ACC112 (cell line): Measurements from ENCODE around the gene SPATC1L.

Experiments
- H2AFZ ChIP-seq: fragments of 200-600 bp; sonication (generic); one replicate; pipeline ENCODE4 v1.6.0; 2017; ENCODE audit warnings: antibody characterized with exemption, low read length; ENCODE audit not compliant: unreplicated experiment
- H3K27ac ChIP-seq: fragments of 200-600 bp; sonication (generic); 2 replicates; pipeline ENCODE4 v1.5.1; 2014; ENCODE audit warnings: low read depth, mild to moderate bottlenecking, antibody characterized with exemption, low read length, moderate library complexity
- H3K27me3 ChIP-seq: fragments of 200-600 bp; sonication (generic); 2 replicates; pipeline ENCODE4 v1.6.1; 2014; ENCODE audit warnings: mild to moderate bottlenecking, antibody characterized with exemption, low read length, moderate library complexity, mixed read lengths; ENCODE audit not compliant: insufficient read depth
- H3K36me3 ChIP-seq: fragments of 200-600 bp; sonication (generic); 2 replicates; pipeline ENCODE4 v1.6.1; 2016; ENCODE audit warnings: mild to moderate bottlenecking, antibody characterized with exemption, low read length, moderate library complexity, mixed read lengths; ENCODE audit not compliant: insufficient read depth
- H3K4me1 ChIP-seq: fragments of 200-600 bp; sonication (generic); one replicate; pipeline ENCODE4 v1.6.1; 2016; ENCODE audit warnings: low read length, mixed read lengths; ENCODE audit not compliant: insufficient read depth, unreplicated experiment, control insufficient read depth
- H3K4me3 ChIP-seq: fragments of 200-600 bp; sonication (generic); 2 replicates; pipeline ENCODE4 v1.5.1; 2014; ENCODE audit warnings: mild to moderate bottlenecking, low read depth, low read length
- H3K79me2 ChIP-seq: fragments of 200-600 bp; sonication (generic); one replicate; pipeline ENCODE4 v1.6.0; 2016; ENCODE audit warnings: low read length; ENCODE audit not compliant: control insufficient read depth, unreplicated experiment, insufficient read depth

The SPATC1L gene

DNA sequence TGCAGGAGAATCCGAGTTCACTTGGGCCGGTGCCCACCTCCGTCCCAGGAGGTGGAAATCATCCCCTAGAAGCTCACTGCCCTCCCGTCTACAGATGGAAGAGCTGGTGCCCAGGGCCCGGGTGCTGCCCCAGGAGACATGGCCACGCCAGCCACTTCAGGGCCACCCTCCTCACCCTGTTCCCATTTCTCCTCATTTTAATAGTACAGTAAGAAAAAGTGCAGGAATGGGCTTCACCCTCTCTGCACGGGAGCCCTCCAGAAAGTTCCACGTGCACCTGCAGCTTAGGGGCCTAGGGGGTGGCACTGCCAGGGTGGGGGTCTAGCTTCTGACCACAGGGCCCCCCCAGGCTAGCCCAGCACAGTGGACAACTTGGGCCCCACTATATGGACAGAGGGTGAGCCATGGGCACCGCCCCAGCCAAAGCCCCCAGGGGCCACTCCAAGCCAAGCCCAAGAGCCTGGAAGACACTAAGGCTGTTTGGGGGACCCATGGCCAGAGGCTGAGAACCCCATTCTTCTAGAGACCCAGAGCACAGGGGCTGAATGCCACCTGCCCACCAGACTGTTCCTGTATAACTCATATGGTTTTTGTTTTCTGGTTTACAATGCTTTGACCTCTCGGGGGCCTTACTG, 25.5 kb downstream of the SPATC1L start:
- Histone ChIP-seq H3K79me2 (no peaks in the 10 kb centered on the region), H3K27ac (no peak overlapping the region), H2AFZ (no peak overlapping the region), H3K36me3 (peaks cover 4% of the 10 kb centered on the region; the same call in 1 of the 2 replicates), H3K27me3 (no peaks in the 10 kb centered on the region), H3K4me1 (no peaks in the 10 kb centered on the region), H3K4me3 (no peak overlapping the region)

DNA sequence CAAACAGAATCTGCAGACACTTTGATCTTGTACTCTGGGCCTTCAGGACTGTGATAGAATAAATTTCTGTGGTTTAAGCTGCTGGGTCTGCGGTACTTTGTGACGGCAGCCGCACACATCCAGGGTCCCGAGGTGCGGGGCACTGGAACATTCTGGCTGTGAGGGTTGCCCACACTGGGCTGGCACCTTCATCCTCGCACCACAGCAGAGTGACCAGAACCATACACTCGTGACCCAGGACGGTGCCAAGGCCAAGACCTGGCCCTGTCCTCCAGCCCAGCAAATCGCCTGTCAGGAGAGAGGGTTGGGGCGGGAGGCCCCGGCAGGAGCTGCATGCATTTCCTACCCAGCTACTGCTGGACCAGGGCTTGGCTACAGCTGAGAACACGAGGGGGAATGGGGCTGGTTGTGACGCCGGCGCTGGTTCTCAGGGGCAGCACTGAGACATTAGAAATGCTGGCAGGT, 26.2 kb downstream of the SPATC1L start:
- H3K27ac ChIP-seq = no peak overlapping the region
- peaks cover 4% of the 10 kb centered on the region; the same call in 1 of the 2 replicates for H3K36me3 ChIP-seq
- no peaks in the 10 kb centered on the region for H3K27me3 ChIP-seq
- H2AFZ ChIP-seq = no peak overlapping the region
- peaks cover 6% of the 10 kb centered on the region for H3K4me1 ChIP-seq
- H3K79me2 ChIP-seq = no peaks in the 10 kb centered on the region
- no peak overlapping the region for H3K4me3 ChIP-seq

DNA sequence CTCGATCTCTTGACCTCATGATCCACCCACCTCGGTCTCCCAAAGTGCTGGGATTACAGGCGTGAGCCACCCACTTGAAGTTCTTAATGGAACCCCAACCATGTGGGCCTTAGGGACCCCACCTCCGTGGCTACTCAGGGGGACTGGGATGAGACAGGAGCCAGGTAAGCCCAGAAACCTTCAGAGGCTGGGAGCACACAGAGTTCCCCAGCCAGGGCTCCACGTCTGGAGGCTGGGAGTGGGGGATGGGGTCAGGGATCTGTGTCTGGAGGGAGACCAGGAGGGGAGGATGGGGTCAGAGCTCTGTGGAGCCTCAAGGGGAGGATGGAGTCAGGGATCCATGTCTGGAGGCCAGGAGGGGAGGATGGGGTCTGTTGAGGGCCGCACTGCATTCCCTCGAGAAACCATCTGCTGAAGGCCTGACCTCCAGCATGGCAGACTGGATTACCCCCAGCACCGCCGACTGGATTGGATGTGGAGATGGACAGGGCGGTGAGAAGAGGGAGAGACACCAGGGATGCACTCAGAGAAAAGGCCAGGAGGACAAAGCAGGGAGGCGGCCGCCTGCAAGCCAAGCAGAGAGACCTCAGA, 26.8 kb downstream of the SPATC1L start:
- peaks cover 10% of the 10 kb centered on the region for H3K4me1 ChIP-seq
- no peak overlapping the region for H3K27ac ChIP-seq
- H3K4me3 ChIP-seq = no peak overlapping the region
- no peaks in the 10 kb centered on the region for H3K27me3 ChIP-seq
- H3K36me3 ChIP-seq = peaks cover 4% of the 10 kb centered on the region; the same call in 1 of the 2 replicates
- no peaks in the 10 kb centered on the region for H3K79me2 ChIP-seq
- H2AFZ ChIP-seq = no peak overlapping the region

DNA sequence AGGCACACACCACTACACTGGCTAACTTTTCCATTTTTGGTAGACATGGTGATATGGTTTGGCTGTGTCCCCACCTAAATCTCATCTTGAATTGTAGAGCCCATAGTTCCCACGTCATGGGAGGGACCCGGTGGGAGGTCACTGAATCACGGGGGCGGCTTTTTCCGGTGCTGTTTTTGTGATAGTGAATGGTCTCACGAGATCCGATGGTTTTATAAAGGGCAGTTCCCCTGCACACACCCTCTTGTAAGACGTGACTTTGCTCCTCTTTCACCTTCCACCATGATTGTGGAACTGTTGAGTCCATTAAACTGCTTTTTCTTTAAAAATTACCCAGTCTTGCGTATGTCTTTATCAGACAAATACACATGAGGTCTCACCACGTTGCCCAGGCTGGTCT, 27.6 kb downstream of the SPATC1L start:
- Histone ChIP-seq H2AFZ (no peak overlapping the region), H3K36me3 (peaks cover 4% of the 10 kb centered on the region; the same call in 1 of the 2 replicates), H3K4me3 (no peak overlapping the region), H3K79me2 (no peaks in the 10 kb centered on the region), H3K4me1 (peaks cover 10% of the 10 kb centered on the region), H3K27me3 (no peaks in the 10 kb centered on the region), H3K27ac (no peak overlapping the region)

DNA sequence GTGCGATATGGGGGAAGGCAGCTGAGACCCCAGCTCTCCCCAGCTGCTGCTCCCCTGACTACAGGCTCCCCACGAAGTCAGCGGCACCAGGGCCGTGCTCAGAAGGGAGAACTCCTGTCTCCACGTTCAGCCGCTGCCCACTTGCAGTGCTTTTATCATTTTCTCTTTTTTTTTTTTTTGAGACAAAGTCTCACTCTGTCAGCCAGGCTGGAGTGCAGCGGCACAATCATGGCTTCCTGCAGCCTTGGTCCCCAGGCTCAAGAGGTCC, 27.9 kb downstream of the SPATC1L start:
- no peaks in the 10 kb centered on the region for H3K79me2 ChIP-seq
- no peaks in the 10 kb centered on the region for H3K27me3 ChIP-seq
- H3K4me3 ChIP-seq = no peak overlapping the region
- peaks cover 10% of the 10 kb centered on the region for H3K4me1 ChIP-seq
- H2AFZ ChIP-seq = no peak overlapping the region
- H3K36me3 ChIP-seq = peaks cover 4% of the 10 kb centered on the region; the same call in 1 of the 2 replicates
- H3K27ac ChIP-seq = no peak overlapping the region

DNA sequence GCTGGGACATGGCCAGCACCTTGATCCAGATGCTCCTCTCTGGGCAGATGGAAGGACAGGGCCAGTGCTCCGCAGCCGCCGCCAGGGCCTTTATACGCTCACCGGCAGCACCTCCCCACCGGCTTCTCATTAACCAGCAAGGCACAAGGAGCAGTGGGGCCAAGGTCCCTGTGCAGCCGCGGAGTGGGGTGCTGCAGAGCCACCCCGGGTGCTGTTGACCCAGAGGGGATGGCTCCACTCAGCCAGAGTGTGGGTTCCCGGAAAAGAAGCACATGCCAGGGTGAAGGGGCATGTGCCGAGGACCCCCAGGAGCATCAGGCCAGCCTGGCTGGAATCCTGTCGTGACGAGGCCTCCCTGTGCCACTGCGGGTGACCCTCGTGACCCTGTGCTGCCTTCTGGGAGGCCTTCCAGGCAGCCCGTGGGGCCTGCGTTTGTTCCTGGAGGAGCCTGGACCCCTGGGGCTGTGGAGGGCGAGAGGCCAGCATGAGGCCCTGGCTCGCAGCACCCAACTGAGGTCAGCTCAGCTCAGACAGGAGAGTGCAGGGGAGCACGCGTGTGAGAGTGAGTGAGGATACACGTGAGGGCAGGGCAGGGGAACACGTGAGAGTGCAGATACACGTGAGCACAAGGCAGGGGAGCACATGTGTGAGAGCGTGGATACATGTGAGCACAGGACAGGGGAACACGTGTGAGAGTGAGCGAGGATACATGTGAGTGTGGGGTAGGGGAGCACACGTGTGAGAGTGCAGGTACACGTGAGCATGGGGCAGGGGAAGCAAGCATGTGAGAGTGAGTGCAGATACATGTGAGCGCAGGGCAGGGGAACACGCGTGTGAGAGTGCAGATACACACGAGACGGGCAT, 28.5 kb downstream of the SPATC1L start, which contains the start of gene FTCD:
FTCD (minus strand) TSS at position 66 of the 864 bp plus-strand sequence; CDS start at position 10, 56 bp downstream.
- Histone ChIP-seq H2AFZ (no peak within 1 kb of the TSS), H3K4me3 (no peak within 1 kb of the TSS), H3K36me3 (no peaks in the 10 kb centered on the region), H3K4me1 (peaks cover 10% of the 10 kb centered on the region), H3K79me2 (no peaks in the 10 kb centered on the region), H3K27me3 (no peaks in the 10 kb centered on the region), H3K27ac (no peak within 1 kb of the TSS)

DNA sequence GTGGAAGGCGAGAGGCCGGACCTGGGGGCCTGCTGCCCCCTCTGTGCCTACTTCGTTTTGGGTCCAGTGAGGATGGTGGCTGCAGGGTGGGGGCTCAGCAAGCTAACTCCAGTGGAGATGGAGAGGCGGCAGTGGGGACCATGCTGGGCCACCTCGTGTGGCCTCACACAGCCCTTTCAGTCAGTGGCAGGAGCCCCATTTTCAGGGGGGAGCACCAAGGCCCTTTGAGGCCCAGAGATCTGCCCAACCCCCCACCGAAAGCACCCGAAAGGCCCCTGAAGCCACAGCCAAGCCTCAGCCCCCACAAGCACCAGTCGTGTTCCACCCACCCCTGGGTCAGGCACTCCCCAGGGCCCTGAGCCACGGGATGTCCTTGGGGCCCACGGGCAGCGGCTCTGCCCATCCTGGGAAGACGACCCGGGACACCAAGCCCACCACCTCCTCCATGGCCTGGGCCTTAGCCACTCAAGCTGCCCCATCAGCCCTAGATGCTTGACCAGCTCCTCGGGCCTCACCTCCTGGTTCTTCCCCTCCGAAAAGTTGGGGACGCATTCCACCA, 29.2 kb downstream of the SPATC1L start:
- Histone ChIP-seq H2AFZ (no peak overlapping the region), H3K79me2 (no peaks in the 10 kb centered on the region), H3K27ac (no peak overlapping the region), H3K36me3 (no peaks in the 10 kb centered on the region), H3K27me3 (no peaks in the 10 kb centered on the region), H3K4me3 (no peak overlapping the region), H3K4me1 (peaks cover 10% of the 10 kb centered on the region)

DNA sequence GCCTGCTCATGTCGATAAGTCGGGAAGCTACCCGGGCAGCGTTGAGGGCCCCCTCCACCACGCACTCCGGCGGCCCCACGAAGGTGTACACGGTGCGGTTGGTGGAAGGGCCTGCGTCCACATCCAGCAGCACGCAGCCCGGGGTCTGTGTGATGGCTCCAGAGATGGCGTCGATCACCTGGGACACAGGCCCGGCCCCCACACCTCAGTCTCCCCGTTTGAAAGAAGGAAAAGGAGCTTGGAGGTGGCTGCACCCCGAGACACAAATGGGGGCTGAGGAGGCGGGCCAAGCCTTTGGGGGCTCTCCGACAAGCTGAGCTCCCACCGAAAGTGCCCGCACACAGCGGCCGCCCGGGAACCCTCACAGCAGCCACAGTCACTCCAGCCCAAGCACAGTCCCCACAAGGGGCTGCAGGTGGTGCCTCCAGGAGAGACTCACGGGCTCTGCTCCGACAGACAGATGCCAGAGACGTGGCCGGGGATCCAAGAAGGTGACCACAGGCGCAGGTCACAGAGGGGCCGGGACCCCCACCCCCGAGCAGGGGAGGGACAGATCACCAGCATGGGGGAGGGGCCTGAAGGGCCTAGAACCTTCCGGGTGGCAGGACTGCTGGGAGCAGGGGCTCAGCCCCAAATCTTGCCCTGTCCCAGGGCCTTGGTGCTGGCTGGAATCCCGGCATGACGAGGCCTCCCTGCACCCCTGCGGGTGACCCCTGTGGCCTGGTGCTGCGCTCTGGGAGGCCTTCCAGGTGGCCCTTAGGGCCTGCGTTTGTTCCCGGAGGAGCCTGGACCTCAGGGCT, 29.9 kb downstream of the SPATC1L start:
- Histone ChIP-seq H3K4me1 (peaks cover 10% of the 10 kb centered on the region), H2AFZ (no peak overlapping the region), H3K27ac (no peak overlapping the region), H3K36me3 (no peaks in the 10 kb centered on the region), H3K4me3 (no peak overlapping the region), H3K27me3 (no peaks in the 10 kb centered on the region), H3K79me2 (no peaks in the 10 kb centered on the region)

DNA sequence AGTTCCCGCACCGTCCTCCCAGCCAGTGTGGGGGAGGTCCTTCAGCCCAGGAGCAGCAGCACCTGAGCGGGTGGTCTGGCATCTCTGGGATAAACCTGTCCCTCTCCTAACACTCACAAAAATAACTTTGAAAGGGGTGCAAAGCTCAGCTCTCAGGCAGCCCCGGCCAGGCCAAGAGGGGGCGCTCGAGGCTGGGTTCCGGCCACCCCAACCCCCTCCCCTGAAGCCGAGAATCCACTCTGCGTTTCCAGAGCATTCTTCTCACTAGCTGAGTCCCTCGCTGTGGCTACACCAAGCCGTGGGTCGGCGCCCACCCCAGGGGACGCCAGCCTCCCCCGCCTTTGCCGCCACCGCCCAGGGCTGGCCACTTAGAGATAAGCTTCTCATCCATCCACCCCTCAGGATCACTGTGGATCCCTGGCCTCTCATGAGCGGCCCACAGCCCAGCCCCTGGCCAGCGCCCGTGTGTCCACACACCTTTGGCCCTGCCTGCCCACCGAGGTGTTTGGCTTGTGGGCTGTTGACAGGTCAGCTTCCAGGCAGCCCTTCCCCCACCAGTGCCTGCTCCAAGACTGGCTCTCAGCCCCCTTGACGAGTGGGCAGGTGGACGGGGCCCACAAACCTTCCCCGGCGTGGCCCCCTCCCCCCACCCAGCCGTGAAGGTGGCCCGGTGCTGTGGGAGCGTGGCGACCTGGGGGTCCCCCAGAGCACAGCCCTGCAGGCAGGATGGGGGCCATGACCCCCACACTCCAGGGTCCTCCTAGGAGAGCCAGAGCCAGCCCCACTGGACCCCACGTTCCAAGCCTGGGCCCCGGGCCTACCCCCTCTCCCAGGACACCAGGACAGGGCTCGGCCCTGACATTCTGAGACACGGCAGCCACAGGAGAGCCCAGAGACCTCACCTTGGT, 30.8 kb downstream of the SPATC1L start:
- peak overlapping the region; percentile 87 for H2AFZ ChIP-seq
- no peaks in the 10 kb centered on the region for H3K36me3 ChIP-seq
- peaks cover 10% of the 10 kb centered on the region for H3K4me1 ChIP-seq
- no peaks in the 10 kb centered on the region for H3K27me3 ChIP-seq
- H3K79me2 ChIP-seq = no peaks in the 10 kb centered on the region
- no peak overlapping the region for H3K27ac ChIP-seq
- H3K4me3 ChIP-seq = peak overlapping the region; percentile 44
